K562 (cell line): ENCODE measurements around the gene ZBTB38. TPM values are rescaled to one million over a fixed set of nuclear protein-coding genes. Genes with fewer than 3 reads are reported as not detected.

Source experiments
- CBFB ChIP-seq: sonication (generic); formaldehyde crosslinking; IDR thresholded peaks from 2 replicates; pipeline ENCODE4 v1.4.0; 2020; ENCODE audit warnings: mild to moderate bottlenecking, missing genetic modification reagents
- ETV6 ChIP-seq, 3 experiments: fragments of 150-350 bp in 1 of 3; sonication (generic) in 1 of 3; formaldehyde crosslinking in 1 of 3; IDR thresholded peaks; 2 replicates each; pipeline versions ENCODE4 v1.6.1 to v1.8.0; 2014 to 2022; ENCODE audit warnings: borderline replicate concordance in 2 of 3, low read depth in 2 of 3, antibody characterized with exemption in 1 of 3, low read length in 1 of 3, mild to moderate bottlenecking in 1 of 3, missing genetic modification reagents in 1 of 3
- KDM1A ChIP-seq, 2 experiments: fragments of 450-650 bp; IDR thresholded peaks; 2 replicates each; pipeline ENCODE4 v1.6.1; 2016; ENCODE audit warnings: mild to moderate bottlenecking in 2 of 2
- MEF2A ChIP-seq: IDR thresholded peaks from 2 replicates; pipeline ENCODE4 v1.6.1; 2011; ENCODE audit warnings: low read depth, mild to moderate bottlenecking, low read length, moderate library complexity; ENCODE audit not compliant: control insufficient read depth
- NCOA2 ChIP-seq, 2 experiments: fragments of 450-650 bp; IDR thresholded peaks; 2 replicates each; pipeline ENCODE4 v1.6.1; 2018; ENCODE audit warnings: mild to moderate bottlenecking in 2 of 2, moderate library complexity in 1 of 2; ENCODE audit not compliant: partially characterized antibody in 2 of 2
- POLR2G ChIP-seq: fragments of 200-400 bp; formaldehyde crosslinking; IDR thresholded peaks from 2 replicates; pipeline ENCODE4 v1.6.1; 2017; ENCODE audit warnings: low read depth, mild to moderate bottlenecking, antibody characterized with exemption, low read length, moderate library complexity
- polyA plus RNA-seq, 8 experiments: library from polyadenylated mRNA; depleted of rRNA in 4 of 8; stranded (reverse) in 5 of 8; unstranded in 3 of 8; fragments of >200 nt; fragmentation: Nextera tagmentation in 2 of 8; fragmentation: Illumina TruSeq in 1 of 8; extraction: Ambion mirVana in 2 of 8; extraction: Trizol in 1 of 8; gene quantifications; 2 replicates each; pipeline versions ENCODE4 v1.2.1 to v1.2.3, GENCODE V29; 2011 to 2014; ENCODE audit warnings: inconsistent platforms in 1 of 8, missing spikeins in 1 of 8
- total RNA-seq, 7 experiments: library from RNA; depleted of rRNA in 6 of 7; stranded (reverse); fragments of >200 nt in 6 of 7; fragmentation: Illumina TruSeq in 2 of 7; extraction: Trizol in 2 of 7; gene quantifications; 2 replicates each; pipeline versions ENCODE4 v1.2.1 to v1.2.3, GENCODE V29; 2011 to 2021; ENCODE audit warnings: low replicate concordance in 1 of 7
- TF ChIP-seq, protein P1 (sequence below): fragments of 250-450 bp; sonication (Bioruptor Pico); IDR thresholded peaks from 2 replicates; pipeline ENCODE4 v1.5.0; 2021
- TF ChIP-seq, protein P2 (sequence below), 2 experiments: fragments of 450-650 bp in 1 of 2; sonication (generic) in 1 of 2; formaldehyde crosslinking in 1 of 2; IDR thresholded peaks; 2 replicates each; pipeline versions ENCODE4 v1.7.1 to v1.9.0; 2016 to 2022; ENCODE audit warnings: inconsistent platforms in 1 of 2, mild to moderate bottlenecking in 1 of 2, missing genetic modification reagents in 1 of 2
- TF ChIP-seq, protein P3 (sequence below): fragments of 250-450 bp; sonication (Bioruptor Pico); IDR thresholded peaks from 2 replicates; pipeline ENCODE4 v1.5.0; 2021; ENCODE audit warnings: mild to moderate bottlenecking, moderate library complexity
- TF ChIP-seq, protein P4 (sequence below): conservative IDR thresholded peaks from 2 replicates; pipeline ENCODE4 v1.6.1; 2011; ENCODE audit warnings: low read depth, mild to moderate bottlenecking, low read length; ENCODE audit not compliant: control insufficient read depth

The ZBTB38 gene
- total and polyA plus RNA-seq, 9 of the 15 experiments (the other 6 are each of a cell fraction or from before 2014, with no cell fraction given): 12.1 to 39.4 (median 22.9) TPM

DNA sequence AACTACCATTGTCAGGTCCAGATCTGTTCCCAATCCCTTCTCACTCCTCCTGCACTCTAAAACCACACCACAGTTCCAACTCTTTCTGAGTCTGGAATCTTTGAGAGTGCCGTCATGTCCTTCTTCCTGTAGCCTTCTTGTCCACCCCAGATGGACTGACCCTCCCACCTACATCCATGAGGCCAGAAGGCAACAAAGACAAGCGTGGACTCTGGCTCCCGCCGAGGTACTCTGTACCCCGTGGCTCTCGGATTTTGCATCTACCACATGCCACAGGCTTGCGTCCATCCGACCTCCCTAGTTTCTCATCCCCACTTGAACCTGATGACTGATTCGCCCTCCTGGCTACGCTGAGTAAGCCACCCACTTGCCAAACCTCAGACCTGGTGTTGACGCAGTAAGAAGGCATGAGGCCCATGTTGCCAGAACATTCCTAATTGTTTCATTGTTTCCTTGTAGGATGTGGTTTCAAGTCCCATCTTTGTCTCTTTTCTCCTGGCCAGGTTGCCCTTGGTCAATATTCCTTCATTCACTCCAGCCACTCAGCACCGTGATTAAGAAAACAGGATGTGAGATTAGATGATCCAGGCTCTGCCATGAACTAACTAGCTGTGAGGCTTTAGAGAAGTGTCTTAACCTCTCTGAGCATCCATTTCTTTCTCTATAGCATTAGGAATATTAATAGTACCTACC is 1.1 kb upstream of the ZBTB38 start (continued):
- TF ChIP-seq, protein P1, sequence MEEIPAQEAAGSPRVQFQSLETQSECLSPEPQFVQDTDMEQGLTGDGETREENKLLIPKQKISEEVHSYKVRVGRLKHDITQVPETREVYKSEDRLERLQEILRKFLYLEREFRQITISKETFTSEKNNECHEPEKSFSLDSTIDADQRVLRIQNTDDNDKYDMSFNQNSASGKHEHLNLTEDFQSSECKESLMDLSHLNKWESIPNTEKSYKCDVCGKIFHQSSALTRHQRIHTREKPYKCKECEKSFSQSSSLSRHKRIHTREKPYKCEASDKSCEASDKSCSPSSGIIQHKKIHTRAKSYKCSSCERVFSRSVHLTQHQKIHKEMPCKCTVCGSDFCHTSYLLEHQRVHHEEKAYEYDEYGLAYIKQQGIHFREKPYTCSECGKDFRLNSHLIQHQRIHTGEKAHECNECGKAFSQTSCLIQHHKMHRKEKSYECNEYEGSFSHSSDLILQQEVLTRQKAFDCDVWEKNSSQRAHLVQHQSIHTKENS (CRISPR knock-in tag): no peak
- TF ChIP-seq KDM1A (IDR thresholded peaks at IDR 0.05): peak; percentile 67 to 71; a peak in 3 of 4 replicates
- TF ChIP-seq NCOA2 (IDR thresholded peaks at IDR 0.05; ENCODE audit: partially characterized antibody in 2 of 2): no peak
- TF ChIP-seq, protein P2, sequence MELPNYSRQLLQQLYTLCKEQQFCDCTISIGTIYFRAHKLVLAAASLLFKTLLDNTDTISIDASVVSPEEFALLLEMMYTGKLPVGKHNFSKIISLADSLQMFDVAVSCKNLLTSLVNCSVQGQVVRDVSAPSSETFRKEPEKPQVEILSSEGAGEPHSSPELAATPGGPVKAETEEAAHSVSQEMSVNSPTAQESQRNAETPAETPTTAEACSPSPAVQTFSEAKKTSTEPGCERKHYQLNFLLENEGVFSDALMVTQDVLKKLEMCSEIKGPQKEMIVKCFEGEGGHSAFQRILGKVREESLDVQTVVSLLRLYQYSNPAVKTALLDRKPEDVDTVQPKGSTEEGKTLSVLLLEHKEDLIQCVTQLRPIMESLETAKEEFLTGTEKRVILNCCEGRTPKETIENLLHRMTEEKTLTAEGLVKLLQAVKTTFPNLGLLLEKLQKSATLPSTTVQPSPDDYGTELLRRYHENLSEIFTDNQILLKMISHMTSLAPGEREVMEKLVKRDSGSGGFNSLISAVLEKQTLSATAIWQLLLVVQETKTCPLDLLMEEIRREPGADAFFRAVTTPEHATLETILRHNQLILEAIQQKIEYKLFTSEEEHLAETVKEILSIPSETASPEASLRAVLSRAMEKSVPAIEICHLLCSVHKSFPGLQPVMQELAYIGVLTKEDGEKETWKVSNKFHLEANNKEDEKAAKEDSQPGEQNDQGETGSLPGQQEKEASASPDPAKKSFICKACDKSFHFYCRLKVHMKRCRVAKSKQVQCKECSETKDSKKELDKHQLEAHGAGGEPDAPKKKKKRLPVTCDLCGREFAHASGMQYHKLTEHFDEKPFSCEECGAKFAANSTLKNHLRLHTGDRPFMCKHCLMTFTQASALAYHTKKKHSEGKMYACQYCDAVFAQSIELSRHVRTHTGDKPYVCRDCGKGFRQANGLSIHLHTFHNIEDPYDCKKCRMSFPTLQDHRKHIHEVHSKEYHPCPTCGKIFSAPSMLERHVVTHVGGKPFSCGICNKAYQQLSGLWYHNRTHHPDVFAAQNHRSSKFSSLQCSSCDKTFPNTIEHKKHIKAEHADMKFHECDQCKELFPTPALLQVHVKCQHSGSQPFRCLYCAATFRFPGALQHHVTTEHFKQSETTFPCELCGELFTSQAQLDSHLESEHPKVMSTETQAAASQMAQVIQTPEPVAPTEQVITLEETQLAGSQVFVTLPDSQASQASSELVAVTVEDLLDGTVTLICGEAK (IDR thresholded peaks at IDR 0.05): no peak
- TF ChIP-seq, protein P2 (CRISPR knock-in tag; IDR thresholded peaks at IDR 0.05): no peak
- TF ChIP-seq CBFB (CRISPR knock-in tag): no peak
- TF ChIP-seq POLR2G: no peak
- no peak for TF ChIP-seq ETV6 (IDR thresholded peaks at IDR 0.05; ENCODE audit: borderline replicate concordance in 1 of 2, low read depth in 2 of 2, low read length in 1 of 2)
- TF ChIP-seq ETV6 (CRISPR knock-in tag; IDR thresholded peaks at IDR 0.05; ENCODE audit: borderline replicate concordance): no peak
- TF ChIP-seq, protein P3, sequence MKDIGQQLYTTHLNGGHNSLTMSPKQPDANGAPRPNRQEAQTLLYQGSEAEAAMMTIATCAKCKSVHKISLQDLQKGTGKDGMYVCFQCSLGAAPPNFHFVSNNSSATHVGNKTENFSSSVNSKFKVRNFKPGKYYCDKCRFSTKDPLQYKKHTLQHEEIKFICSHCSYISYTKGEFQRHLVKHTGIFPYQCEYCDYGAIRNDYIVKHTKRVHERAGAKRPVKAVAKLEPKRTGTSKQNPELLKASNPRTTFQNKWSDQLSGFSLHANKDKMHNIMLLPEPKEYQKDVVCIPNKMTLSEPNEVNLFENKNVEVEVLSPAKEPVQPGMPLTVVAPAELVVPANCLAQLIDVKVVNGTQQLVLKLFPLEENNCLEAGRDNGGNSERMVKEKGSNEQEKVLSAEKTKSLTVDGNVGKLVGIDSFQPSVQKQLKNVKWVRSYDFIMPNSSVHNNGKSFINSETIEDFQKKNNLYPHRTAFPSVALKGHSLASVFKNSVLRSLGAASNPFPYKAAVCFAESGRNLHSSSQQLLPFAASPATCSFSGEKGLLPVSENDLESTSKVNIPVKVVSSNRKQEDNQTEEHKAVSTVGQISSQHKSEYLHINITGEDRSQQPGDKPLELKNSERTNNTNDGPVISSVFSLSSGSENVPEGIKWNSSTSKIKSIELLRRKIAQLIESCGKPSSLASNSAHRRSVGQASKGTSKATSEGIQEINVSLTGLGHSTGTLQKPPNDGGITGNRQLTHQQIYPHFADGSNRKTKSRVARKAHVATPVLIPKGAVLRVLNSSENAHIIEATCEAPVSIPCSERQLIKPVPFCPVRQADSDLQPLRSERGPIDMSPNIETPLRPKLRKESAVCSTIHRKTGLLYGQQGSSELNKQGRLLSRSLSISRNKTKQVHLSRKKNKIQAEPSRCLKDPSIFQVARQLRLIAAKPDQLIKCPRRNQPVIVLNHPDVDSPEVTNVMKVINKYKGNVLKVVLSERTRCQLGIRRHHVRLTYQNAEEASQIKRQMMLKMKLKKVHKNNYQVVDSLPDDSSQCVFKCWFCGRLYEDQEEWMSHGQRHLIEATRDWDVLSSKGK (CRISPR knock-in tag): no peak
- TF ChIP-seq MEF2A: no peak
- TF ChIP-seq, protein P4, sequence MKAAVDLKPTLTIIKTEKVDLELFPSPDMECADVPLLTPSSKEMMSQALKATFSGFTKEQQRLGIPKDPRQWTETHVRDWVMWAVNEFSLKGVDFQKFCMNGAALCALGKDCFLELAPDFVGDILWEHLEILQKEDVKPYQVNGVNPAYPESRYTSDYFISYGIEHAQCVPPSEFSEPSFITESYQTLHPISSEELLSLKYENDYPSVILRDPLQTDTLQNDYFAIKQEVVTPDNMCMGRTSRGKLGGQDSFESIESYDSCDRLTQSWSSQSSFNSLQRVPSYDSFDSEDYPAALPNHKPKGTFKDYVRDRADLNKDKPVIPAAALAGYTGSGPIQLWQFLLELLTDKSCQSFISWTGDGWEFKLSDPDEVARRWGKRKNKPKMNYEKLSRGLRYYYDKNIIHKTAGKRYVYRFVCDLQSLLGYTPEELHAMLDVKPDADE: no peak
